Measurements from ENCODE around the gene SAP25.

DNA sequence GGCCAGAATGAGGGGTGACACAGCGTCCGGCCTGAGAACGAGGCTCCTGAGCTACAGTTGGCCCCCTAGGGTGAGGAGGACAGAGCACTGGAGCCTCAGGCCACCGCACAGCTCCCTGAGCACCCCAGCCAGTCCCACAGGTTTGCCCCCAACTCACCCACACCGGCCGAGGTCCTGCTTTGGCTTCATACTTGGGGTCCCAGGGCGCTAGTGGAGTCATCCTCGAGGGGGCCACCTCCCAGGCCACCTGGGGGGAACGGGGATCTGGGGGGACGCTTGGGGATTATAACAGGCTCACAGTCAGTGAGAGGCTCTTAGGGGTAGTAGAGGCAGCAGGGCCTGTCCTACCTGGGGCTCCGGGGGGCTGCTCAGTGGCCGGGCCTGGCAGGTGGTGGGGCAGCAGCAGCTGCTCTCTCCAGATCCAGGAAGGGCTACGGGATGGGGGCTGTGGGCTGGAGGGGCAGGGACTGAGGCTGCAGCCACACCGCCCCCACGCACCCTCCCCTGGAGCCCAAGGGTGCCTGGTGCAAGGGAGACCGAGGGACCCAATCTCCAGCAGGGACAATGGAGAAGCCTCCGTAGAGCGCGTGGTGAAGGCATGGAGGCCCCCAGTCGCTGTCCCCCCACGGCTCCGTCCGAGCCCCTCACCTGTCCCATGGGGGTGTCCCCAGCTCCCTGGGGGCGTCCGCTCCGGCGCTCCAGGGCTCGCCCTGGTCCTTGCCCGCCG, 588 bp downstream of the SAP25 start:
- TF ChIP-seq CTCF (IDR thresholded peaks at IDR 0.05), result no peak
- TF ChIP-seq EZH2 (IDR thresholded peaks at IDR 0.05), result no peak

All from neural progenitor cell (in vitro differentiated cells).